ENCODE data around the gene KDM4C.

KDM4C gene

DNA sequence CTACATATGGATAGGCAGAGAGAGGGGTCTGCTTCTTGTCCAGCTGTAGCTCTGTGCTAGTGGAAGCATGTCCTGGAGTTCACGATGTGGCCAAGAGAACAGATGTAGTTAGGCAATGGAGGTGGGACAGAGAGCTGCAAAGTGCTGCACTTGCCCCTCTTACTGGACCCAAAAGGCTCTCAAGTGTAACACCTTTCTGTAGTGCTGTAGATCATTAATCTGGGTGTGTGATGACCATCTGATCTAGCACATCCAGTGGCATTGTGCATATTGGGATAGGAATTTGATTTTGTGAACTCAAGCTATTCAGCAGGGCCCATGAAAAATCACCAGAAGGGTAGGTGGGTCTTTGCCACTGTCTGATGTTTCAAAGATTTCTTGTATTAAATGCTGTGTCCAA, 151.4 kb downstream of the KDM4C start:
- DNase-seq: no peak

DNA sequence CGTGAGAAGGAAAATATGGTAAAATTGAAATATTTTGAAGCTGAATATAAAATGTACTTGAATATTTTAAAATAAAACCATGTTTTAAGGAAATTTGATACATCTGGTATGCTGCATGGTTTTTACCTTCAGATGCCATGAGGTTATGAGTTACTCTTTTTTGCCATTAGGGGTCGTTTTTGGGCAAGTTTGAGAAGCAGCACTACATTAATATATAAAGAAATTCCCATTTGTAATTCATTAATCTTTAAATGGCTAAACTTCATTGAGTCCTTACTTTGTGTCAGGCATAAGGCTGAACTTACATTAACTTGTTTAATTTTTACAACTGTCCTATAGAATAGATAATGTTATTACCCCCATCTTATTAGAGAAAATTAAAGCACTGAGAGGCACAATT, 152.3 kb downstream of the KDM4C start:
- DNase-seq: peak; percentile 67

DNA sequence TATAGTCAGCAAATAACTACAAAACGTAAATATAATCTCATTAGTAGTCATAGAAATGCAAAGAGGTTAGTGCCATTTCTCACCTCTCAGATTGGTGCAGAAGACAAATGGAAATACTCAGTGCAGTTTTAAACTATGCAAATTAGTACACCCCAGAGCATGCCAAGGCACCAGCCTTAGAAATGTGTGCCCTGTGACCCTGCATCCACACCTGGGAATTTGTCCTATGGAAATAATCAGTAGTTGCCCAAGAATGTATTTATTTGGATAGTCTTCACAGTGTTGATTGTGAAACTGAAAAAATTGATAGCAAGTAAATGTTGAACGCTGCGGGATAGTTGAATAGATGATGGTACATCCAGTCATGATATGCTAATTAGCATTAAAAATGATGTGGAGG, 152.7 kb downstream of the KDM4C start:
- DNase-seq: no peak

DNA sequence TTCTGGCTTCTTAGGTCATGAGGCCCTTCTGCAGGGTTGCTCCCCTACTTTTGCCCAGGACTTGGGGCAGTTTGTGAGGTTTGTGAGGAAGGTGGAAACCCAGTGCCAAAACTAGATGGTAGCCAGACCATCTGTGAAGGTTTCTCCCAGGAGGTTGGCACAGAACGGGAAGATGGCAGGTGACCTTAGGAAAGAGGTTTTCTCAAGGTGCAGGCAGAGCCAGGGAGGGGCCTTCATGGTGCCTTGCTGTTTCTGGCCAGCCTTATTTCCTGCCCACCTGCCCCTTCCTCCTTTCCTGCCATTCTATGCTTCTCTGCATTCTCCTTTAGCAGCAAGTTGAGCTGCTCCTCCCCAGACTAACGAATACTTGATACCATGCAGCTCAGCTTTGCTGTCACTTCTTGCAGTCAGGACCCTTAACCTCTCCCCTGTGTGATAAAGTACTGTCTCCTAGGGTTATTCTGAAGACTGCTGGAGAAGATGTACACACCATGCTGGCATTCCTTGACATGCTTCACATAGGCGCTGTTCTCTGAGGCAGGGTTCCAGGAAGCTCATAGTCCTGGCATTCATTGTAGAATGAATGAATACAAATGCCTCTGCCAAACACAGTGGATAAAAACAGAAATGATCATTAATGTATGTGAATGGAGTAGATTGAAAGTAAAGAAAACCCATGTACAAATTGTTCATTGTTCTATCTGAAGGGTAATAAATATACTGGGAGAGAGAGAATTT, 154.3 kb downstream of the KDM4C start:
- DNase-seq: no peak

DNA sequence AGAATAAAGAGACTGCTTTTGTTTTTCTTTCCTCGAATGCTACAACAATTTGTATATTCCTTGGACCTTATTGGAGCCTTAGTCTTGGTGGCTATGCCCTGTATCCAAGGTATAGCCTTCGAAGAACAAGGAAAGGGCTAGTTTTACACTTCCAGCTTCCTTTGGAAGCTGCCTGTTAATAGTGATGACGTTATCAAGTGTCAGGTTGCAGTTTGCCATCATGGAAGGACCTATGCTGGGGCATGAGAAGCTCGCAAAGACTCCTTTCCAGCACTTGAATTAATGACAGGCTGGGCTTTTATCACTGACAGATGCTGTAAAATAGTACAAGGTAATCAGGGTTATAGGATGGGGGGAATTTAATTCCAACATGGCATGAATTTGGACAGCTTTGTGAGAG, 157.9 kb downstream of the KDM4C start:
- DNase-seq: no peak

DNA sequence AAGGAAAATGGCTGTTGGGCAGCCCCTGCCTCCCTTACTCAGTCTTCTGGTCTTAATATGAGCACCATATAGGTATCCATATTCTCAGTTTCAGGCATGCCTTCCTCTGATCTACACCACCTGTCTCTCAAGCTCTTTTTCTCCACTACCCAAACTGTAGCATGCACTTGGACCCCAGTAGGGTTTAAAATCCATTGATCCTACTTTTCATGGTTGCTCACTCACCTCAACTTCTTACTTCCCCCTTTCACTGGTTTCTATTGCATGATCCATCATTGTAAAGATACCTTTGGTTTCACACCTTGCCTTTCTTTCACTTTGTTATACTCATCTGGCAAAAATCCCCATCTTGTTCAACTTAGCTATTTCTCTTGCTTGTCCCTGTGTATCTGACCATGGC, 159.4 kb downstream of the KDM4C start:
- DNase-seq: no peak

DNA sequence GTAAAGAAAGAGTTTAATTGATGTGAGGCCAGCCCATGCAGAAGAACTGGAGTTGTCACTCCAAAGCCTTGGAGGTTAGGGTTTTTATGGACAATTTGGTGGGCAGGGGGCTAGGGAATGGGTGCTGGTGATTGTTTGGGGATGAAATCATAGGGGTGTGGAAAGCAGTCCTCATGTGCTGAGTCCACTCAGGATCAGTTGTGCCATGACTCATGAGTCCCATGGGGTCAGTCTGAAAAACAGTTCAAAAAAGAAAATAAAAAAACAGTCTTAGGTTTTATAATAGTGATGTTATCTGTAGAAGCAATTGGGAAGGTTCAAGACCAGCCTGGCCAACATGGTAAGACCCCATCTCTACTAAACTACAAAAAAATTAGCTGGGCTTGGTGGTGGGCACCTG, 162.3 kb downstream of the KDM4C start:
- DNase-seq: no peak

DNA sequence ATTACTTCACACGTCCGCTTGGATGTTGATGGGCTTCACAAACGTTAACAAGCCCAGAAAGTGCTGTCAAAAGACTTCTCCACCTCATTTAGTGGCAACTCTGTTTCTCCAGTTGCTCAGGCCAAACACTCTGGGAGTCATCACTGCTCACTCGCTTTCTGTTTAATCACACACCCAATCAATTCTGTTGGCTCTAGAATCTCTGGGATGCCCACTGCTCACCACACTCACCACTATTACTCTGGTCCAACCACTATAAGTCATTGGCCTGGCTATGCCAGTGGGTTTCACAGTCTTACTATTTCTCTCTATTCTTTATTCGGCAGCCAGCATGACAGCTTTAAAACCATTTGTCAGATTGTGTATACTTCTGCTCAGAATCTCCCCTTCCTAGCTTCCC, 163.5 kb downstream of the KDM4C start:
- no peak for DNase-seq

DNA sequence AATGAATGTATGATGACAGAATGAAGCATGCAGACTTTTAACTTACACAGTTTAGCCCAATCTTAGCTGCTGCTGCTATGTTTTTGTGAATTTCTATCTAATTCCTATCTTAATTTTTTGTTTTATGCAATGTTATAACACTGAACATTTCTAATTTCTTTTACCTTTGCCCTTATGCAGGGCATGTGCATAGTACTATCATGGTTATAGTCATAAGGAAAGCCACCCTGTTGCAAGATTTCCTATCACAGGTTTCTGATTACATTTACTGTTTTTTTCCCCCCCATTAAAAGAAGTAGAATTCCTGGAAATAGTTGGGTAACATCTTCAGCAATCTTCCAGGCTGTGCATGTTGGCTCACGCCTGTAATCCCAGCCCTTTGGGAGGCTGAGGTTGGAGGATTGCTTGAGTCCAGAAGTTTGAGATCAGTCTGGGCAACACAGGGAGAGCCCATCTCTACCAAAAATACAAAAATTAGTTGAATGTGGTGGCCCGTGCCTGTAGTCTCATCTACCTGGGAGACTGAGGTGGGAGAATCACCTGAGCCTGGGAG, 164.4 kb downstream of the KDM4C start:
- DNase-seq: no peak

DNA sequence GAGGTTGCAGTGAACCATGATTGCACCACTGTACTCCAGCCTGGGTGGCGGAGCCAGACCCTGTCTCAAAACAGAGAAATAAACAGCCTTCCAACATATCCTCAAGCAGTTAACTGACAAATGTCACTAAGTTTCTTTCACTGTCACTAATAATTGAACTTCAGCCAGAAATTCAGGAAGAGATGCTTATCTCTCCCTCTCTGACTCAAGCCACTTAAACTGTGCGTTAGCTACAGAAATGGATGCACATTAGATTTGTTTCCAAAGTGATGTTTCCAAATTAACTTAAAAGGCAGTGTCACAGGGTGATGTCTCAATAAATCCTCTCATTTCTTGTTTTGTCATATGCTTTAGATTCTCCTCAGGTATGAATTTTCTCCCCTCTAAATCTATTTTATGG, 164.9 kb downstream of the KDM4C start:
- DNase-seq: no peak

DNA sequence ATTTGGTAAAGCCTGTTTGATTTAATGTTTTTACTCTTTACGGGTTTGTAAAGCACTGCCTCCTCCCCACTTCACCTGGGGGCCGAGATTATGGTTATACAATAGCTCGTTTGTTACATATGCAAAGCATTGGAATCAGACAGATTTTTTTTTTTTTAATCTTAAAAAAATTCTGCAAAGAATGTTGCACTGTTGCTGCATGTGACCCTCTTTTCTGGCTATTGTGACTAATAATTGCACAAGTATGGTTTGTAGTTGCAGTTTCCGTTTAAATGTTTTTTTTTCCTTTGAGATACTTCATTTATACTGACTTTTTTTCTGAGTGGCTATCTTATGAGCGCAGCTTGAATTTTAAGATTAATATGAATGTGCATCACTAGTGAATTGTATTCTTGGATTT, 165.3 kb downstream of the KDM4C start:
- no peak for DNase-seq

DNA sequence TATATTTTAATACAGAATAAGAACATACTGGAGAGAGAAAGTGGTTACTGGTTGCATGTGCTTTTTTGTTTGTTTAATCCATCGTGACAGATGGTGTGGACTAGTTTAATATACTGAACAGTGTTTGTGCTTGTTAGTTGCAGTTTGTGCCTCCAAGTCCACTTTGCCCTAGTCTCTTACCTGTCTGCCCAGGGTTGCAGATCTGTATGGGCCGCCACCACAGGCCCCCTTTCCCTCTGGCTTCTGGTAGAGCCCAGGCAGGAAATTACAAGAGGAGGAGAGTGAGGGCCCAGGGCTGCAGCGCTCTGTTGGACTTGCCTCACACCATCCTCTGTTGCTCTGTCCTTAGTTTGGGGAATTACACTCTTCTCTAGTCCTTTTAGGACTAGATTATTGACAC, 166.4 kb downstream of the KDM4C start:
- no peak for DNase-seq

DNA sequence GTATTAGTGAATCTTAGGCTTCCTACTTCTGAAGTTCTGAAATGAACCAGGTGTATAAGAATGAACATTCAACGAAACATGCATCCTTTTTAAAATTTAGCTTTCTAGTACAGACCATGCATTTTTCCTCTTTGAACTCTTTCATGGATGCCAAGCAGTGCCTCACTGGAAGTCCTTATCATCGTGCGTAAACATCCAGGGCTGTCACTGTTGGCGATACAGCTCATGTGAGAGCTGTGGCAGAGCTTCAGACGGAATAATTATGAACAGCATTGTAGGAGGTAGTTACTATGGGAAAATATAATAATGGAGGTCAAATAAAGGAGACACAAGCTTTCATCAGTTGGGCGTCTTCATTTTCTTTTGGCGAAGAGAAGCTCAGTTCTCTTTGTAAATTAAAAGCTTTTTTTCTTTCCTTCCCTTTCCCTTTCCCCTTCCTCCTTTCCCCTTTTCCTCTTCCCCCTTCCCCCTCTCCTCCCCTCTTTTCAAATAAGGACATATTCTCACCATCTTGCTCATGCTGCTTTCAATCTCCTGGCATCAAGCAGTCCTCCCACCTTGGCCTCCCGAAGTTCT, 167.3 kb downstream of the KDM4C start:
- no peak for DNase-seq

DNA sequence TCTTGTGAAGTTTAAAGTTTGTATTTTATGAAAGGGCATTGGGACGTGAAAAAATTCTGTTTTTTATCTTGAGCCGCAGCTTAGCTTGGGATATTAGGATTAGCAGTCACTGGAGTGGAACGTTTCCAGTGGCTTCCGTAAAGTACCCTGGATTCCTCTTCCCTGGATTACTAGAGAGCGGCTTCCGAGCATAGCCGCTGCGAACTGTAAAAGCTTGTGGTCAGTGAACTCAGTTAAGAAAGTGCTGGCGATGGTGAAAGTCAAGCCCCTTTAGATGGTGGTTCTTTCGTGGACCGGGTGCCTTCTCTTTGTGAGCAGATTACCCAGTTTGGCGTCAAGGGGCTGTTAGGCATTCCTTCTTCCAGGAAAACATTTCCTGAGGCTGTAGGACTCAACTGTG, 168.1 kb downstream of the KDM4C start:
- DNase-seq: no peak

DNA sequence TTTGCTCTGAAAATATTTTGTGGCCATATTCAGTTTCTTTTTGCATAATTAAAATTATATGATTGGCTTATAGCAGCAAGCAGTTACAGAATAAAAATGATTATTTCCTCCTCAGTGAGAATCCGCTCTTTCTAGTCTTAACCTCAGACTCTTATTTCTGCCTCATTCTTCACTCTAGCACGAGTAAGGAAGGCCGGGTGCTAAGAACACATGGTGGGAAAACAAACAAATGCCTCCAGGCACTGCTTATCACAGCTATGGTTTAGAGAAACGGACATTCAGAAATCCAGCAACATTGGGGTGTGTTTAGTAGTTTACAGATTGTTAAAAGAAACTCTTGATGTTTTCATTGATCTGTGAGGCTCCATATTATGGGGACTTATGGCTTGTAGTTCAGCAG, 168.7 kb downstream of the KDM4C start:
- no peak for DNase-seq

DNA sequence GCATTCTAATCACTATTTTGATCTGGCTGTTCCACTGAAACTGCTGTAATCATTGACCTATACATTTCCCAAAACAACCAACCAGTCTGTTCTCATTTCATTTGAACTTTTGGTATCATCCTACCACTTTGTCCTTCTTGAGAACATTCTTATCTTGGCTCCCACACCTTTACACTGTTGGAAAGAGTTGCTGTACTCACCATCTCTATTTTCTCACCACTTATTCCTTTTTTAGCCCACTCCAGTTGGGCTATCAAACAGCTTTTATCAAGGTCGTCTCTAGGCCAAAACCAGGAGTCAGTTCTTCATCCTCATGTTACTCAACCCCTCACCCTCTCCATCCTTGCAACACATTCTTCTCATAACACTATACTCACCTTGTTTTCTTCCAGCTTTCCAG, 170.1 kb downstream of the KDM4C start:
- DNase-seq: peak; percentile 90

DNA sequence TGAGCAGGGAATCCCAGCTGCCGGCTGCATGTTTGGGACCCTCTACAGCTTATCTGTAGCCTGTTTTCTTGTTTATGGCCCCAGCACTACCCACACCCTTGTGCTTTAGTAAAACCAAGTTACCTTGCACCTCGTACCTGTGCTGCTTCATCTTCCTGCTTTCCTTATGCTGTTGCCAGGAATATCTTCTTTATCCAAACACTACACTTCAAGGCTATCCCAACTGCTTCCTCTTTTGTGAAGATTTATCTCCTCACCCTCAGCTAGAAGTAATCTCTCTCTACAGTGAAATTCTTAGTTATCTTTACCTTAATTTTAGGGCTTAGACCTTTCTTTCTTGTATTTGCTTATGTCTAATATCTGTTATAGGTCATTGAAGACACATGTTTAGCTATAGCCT, 171.1 kb downstream of the KDM4C start:
- DNase-seq: no peak

DNA sequence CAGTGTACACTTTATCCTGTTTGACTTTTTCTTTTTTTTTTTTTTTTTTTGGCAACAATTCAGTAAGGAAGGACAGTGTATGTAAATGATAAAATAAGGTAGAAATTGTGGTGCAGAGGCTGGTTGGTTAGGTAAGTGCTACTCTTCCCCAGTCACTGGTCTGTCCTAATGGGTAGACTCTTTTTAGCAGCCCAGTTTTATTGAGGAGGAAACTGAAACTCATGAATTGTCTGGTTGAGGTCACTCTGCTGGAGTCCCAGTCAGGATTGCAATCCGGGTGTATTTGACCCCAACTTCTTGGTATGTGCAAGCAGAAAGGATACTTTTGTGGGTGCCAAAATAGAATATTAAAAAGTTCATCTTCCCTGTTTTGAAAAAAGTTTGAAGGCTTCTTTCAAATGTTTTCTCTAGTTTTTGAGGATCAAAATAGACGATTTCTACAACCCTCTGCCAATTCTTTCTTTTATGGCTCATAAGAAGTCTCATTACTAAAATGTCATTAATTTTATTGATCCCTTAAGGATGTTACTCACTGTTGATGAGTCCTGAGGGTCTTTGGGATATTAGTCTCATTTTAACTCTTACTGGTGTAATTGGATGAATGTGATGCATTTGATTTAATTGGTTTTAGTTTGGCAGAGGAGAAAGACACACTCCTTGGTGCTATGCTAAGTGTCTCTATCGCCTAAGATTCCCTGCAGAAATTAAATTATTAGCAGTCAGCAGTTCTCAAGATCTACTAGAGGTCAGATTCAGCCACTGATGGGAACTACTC, 171.9 kb downstream of the KDM4C start:
- DNase-seq: peak; percentile 39

DNA sequence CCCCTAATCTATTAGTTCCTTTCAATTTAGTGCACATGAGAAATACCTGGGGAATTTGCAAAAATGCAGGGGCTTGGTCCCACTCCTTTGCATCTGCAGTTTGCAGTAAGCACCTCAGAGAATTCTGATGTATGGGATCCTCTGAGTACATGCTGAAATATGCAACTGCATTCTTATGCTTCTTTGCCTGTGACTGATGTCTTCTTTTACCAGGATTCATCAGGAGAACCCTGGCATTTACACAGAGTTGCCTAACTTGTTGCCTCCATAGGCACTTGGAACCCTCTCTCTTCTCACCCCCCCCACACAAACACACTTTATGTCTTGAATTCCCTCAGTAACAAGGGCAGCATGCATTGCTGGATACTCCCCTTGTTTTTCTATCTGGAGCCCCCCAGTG, 173.1 kb downstream of the KDM4C start:
- DNase-seq: no peak

DNA sequence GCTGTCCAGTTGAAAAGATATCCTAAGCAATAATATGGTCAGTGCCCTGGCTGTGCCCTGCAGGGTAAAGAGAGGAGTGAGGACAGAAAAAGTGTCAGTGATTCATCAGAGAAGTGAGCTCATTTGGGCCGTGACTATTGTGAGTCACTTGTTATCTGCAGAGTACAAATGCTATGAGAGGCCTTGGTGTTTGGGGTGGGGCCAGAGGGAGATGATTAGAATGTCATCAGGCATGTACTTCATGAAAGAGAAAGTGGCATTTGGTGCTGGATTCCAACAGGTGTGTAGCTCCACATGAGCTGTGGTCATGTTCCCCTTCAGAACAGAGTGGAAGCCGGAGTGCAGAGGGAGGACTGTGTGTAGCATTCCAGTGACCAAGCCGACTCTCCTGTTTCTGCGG, 174.1 kb downstream of the KDM4C start:
- DNase-seq: peak; percentile 98

DNA sequence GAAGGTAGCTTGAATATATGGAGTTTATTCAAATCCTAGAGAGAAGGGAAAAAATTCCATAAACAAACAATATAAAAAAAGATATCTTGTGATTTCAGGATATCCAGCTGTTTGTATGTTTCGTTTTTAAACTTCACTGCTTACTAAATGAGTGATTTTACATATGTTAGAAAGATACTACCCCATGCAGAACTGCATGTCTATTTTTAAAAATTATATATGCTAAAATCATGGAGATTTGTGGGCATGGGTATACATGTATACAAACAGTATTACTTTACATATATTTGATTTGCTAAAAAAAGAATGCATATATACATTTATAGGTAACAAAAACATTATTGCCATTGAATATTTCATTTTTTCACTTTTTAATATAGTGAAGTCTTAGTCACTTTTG, 178.3 kb downstream of the KDM4C start:
- no peak for DNase-seq

DNA sequence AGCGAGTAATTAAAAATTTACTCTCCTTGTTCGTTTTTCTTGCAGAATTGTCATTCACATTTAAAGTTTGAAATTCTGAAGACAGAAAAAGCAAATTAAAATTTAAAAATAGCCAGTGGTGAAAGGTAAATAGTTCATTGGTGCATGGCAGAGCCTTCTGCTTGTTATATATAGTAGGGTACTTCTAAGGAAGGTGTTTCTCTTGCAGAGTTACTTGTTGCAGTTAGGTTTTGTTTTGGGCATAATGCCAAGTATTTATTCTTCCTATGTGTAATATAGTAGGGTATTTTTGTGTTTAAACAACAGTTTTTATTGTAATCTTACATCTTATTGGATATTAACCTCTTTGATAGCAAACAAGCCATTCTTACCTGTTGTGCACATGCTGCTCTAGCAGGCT, 179.4 kb downstream of the KDM4C start:
- no peak for DNase-seq

DNA sequence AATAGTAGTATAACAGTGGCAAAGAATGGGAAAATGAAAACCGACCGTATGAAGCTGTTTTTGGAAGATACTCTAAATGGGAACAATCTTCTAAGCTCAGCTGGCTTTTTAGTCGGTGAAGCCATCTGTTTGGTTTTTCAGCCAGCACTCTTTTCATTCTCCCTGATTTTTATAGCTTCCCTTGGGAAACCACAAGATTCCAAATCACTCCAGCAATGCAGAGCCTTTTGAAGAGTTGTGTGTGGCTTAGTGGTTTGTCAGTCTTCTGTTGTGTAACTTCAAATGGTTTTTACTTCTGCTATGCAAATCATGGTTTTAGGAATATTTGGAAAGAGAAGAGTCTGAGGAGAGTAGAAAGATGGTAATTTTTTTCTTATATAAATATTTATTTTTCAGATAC, 180.7 kb downstream of the KDM4C start:
- no peak for DNase-seq

DNA sequence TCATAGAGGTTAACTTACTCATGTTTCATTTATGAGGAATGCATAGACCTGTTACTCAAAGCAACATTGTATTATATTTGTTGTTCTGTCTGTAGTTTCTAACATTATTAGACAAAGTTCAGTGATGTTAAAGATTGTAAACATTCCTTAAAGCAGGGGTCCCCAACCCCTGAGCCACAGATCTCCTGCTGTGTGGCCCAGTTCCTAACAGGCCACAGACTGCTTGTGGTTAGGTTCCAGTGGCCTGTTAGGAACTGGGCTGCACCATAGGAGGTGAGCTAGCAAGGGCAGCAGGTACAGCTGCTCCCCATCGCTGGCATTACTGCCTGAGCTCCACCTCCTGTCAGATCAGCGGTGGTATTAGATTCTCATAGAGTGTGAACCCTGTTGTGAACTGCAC, 181.1 kb downstream of the KDM4C start:
- DNase-seq: no peak

Measured in hematopoietic multipotent progenitor cell treated with erythropoietin and hydrocortisone succinate and interleukin-3 and kit ligand, for 8 days (in vitro differentiated cells).